Measurements from ENCODE around the gene IL27RA. TPM values are rescaled to one million over a fixed set of nuclear protein-coding genes. Genes with fewer than 3 reads are reported as not detected.

The IL27RA gene
- total and polyA plus RNA-seq, 2 donors (not counting 3 experiments of a cell fraction or from before 2014, with no cell fraction given): 1.6 to 4.5 TPM

DNA sequence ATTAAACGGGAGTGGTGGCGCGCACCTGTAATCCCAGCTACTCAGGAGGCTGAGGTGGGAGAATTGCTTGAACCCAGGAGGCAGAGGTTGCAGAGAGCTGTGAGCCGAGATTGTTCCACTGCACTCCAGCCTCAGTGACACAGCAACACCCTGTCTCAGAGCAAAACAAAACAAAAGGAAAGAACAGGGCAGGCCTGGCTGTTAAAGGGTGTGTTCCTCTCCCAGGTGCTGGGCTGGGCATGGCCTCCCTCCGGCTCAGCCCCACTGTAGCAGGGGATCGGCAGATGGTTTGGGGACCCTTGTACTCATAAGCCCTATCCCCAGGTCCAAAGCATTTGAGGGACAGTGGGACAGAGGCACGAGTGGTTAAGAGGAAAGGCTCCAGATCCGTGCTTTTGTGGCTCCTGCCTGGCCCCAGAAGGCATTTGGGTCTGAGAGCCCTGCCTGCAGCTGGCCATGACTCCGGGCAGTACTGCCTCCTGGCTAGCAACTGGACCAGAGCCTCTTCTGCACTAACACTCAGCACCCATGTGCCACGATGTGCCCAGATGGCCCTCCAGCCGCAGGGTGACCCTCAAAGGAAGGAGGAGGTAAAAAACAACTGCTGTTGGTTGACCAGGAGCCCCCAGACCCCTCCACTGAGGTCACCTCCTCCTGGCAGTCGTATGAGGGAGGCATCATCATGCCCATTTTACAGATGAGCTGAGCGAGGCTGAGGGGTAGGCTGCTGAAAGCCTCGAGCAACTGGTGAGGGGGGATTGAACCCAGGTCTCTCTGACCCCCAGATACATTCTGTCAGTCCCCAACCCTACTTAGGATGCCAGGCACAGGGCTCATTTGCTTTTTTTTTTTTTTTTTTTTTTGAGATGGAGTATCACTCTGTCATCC is 35.4 kb upstream of the IL27RA start:
- TF ChIP-seq POLR2AphosphoS5 (IDR thresholded peaks at IDR 0.05; ENCODE audit: insufficient read depth, low read depth, low read length) (no peak), MYC (IDR thresholded peaks at IDR 0.05; ENCODE audit: low read depth, low read length) (no peak), FOS (IDR thresholded peaks at IDR 0.05; ENCODE audit: borderline replicate concordance, insufficient read depth, low read length) (no peak), JUN (IDR thresholded peaks at IDR 0.05; ENCODE audit: borderline replicate concordance, insufficient read depth, insufficient read length, low read depth) (no peak)
- Histone ChIP-seq H2AFZ (ENCODE audit: low read depth, low read length) (no peak overlapping the region), H3K4me3 (replicated peaks in 1 of 3; ENCODE audit: insufficient read depth in 1 of 3, low read depth in 1 of 3, low read length in 3 of 3) (no peak overlapping the region), H4K20me1 (replicated peaks; ENCODE audit: control insufficient read depth, extremely low read depth, insufficient read depth, low read length) (no peaks in the 10 kb centered on the region), H3K4me1 (ENCODE audit: control insufficient read depth, extremely low read depth, insufficient read depth, low read length) (no peaks in the 10 kb centered on the region), H3K79me2 (ENCODE audit: control insufficient read depth, insufficient read depth, low read length) (peaks cover 2% of the 10 kb centered on the region), H3K9me1 (replicated peaks; ENCODE audit: control insufficient read depth, extremely low read depth, insufficient read depth, low read length) (no peaks in the 10 kb centered on the region), H3K9ac (replicated peaks; ENCODE audit: extremely low read depth, insufficient read depth, low read length) (no peak overlapping the region), H3K27ac (ENCODE audit: insufficient read depth, low read depth, low read length) (no peak overlapping the region), H3K27me3 (ENCODE audit: control insufficient read depth in 2 of 2, insufficient read depth in 2 of 2, low read length in 2 of 2) (no peaks in the 10 kb centered on the region), H3K4me2 (ENCODE audit: insufficient read depth, low read length) (no peak overlapping the region), H3K9me3 (replicated peaks; ENCODE audit: control insufficient read depth, insufficient read depth, low read length) (no peaks in the 10 kb centered on the region), H3K36me3 (ENCODE audit: control insufficient read depth in 2 of 2, extremely low read depth in 1 of 2, insufficient read depth in 2 of 2, low read length in 2 of 2) (peaks cover 0 to 7% of the 10 kb centered on the region in 2 experiments)
- dilution Hi-C loops (cut with MboI; ENCODE audit: extremely low pct_ligation_motif_present, low sequenced_read_pairs): no loop called here
- FAIRE-seq: no peak
- intact Hi-C loops (cut with micrococcal nuclease): no loop called here
- BruUV-seq (replicated peaks): no TSS peak
- POLR2A ChIA-PET: no interaction called here
- no peak for DNase-seq (ENCODE audit: low read depth, low spot score)
- CTCF ChIA-PET: interaction anchor here (0.7 to 1.4 kb wide), 4 partner anchors 10 to 36 kb away, joined by 4 to 6 read pairs (median 4); partner anchors contain the start of gene IL27RA

DNA sequence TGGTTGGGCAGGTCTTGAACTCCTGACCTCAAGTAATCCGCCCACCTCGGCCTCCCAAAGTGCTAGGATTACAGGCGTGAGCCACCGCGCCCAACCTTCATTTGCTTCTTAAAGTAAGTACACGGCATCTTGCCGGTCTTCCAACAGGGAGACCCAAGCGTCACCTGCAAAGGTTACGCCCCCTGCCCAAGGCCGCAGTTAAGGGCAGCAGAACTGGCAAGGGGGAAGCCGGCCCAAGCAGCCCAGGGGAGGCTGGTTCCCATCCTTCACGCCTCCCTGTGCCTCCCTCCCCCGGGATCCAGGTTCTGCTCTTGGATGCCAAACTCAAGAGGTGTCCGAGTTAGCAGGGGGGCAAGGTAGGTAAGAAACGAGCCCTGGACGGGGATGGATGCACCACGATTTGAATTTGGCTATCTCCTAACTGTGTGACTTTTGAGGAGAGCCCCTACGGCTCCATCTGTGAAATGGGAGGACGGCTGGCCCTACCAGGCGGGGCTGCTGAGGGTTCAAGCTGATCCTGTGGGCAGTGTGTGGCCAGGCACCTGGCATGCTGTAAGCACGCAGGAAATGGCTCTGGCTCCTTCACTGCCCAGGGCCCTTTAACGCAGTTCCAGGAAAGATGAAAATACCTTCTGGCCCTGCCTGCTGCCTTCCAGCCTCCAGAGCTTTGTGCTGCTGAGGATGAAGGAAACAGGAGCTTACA is 34.5 kb upstream of the IL27RA start:
- dilution Hi-C loops (cut with MboI; ENCODE audit: extremely low pct_ligation_motif_present, low sequenced_read_pairs): no loop called here
- BruUV-seq (replicated peaks): no TSS peak

More for the DNA sequence above, 34.5 kb upstream of the IL27RA start:
- H3K4me1 ChIP-seq (ENCODE audit: control insufficient read depth, extremely low read depth, insufficient read depth, low read length): no peaks in the 10 kb centered on the region
- H3K27ac ChIP-seq (ENCODE audit: insufficient read depth, low read depth, low read length): no peak overlapping the region
- H4K20me1 ChIP-seq (replicated peaks; ENCODE audit: control insufficient read depth, extremely low read depth, insufficient read depth, low read length): no peaks in the 10 kb centered on the region
- no peaks in the 10 kb centered on the region for H3K9me3 ChIP-seq (replicated peaks; ENCODE audit: control insufficient read depth, insufficient read depth, low read length)
- DNase-seq (ENCODE audit: low read depth, low spot score) (no peak), FAIRE-seq (no peak)
- no peak for TF ChIP-seq FOS (IDR thresholded peaks at IDR 0.05; ENCODE audit: borderline replicate concordance, insufficient read depth, low read length)
- POLR2A ChIA-PET: interaction anchor here (0.6 to 1.6 kb wide), 2 partner anchors 9 to 25 kb away, joined by 3 to 4 read pairs; partner anchors contain the start of gene RFX1
- H3K9me1 ChIP-seq (replicated peaks; ENCODE audit: control insufficient read depth, extremely low read depth, insufficient read depth, low read length): no peaks in the 10 kb centered on the region
- H3K36me3 ChIP-seq (ENCODE audit: control insufficient read depth in 2 of 2, extremely low read depth in 1 of 2, insufficient read depth in 2 of 2, low read length in 2 of 2): peaks cover 0 to 7% of the 10 kb centered on the region in 2 experiments
- no peak overlapping the region for H2AFZ ChIP-seq (ENCODE audit: low read depth, low read length)
- CTCF ChIA-PET: interaction anchor here (0.7 to 1.0 kb wide), 2 partner anchors 9 to 27 kb away, joined by 4 to 6 read pairs; no protein-coding TSS in a partner anchor
- intact Hi-C loops (cut with micrococcal nuclease): no loop called here
- no peak overlapping the region for H3K4me2 ChIP-seq (ENCODE audit: insufficient read depth, low read length)
- H3K9ac ChIP-seq (replicated peaks; ENCODE audit: extremely low read depth, insufficient read depth, low read length): no peak overlapping the region
- H3K4me3 ChIP-seq (replicated peaks in 1 of 3; ENCODE audit: insufficient read depth in 1 of 3, low read depth in 1 of 3, low read length in 3 of 3): no peak overlapping the region
- peaks cover 2% of the 10 kb centered on the region for H3K79me2 ChIP-seq (ENCODE audit: control insufficient read depth, insufficient read depth, low read length)
- no peaks in the 10 kb centered on the region for H3K27me3 ChIP-seq (ENCODE audit: control insufficient read depth in 2 of 2, insufficient read depth in 2 of 2, low read length in 2 of 2)

Measured in endothelial cell of umbilical vein (primary cell).